GM20000 (cell line): ENCODE results near the gene NOTCH2.

Source experiments
- DNase-seq: peaks from one replicate; pipeline ENCODE4 v3.0.0; 2012; ENCODE audit warnings: low spot score
- CTCF ChIP-seq: IDR thresholded peaks from 2 replicates; pipeline ENCODE4 v1.5.1; 2012; ENCODE audit warnings: mild to moderate bottlenecking, control low read depth; ENCODE audit errors: extremely low read depth, missing control alignments

Gene NOTCH2

GRCh38 chr1:119883826-119884225, 185.6 kb downstream of the NOTCH2 start:
- no peak for TF ChIP-seq CTCF
- DNase-seq = no peak

GRCh38 chr1:119882132-119883049, 187.1 kb downstream of the NOTCH2 start:
- no peak for TF ChIP-seq CTCF
- no peak for DNase-seq

- no peak for TF ChIP-seq CTCF
These were observed 189.7 kb downstream of the NOTCH2 start for GRCh38 chr1:119879510-119880434.

GRCh38 chr1:119878171-119878570, 191.3 kb downstream of the NOTCH2 start:
- DNase-seq = no peak
- TF ChIP-seq CTCF = no peak

More at GRCh38 chr1:119879510-119880434, 189.7 kb downstream of the NOTCH2 start:
- DNase-seq = no peak

GRCh38 chr1:119874186-119874585, 195.3 kb downstream of the NOTCH2 start:
- TF ChIP-seq CTCF = no peak
- DNase-seq = no peak

GRCh38 chr1:119873135-119874015, 196.1 kb downstream of the NOTCH2 start:
- TF ChIP-seq CTCF = no peak
- DNase-seq = no peak
